Activated CD8-positive, alpha-beta memory T cell treated with anti-CD3 and anti-CD28 coated beads, Interleukin-2, amount 10 ng/mL, durations not matched to agents 7 days and 5 days (primary cell): ENCODE data around the gene CORIN. TPM values are rescaled to one million over a fixed set of nuclear protein-coding genes. Genes with fewer than 3 reads are reported as not detected.

Experiments
- ATAC-seq: fragments of 150-1000 bp; cut with Tn5 transposase; one replicate; pipeline ENCODE4 v1.10.0; 2021; ENCODE audit warnings: moderate library complexity
- CTCF ChIA-PET: fragments of 350-600 bp; sonication (Branson Sonifier 250); formaldehyde crosslinking; loops from one replicate; lab custom pipeline; 2021; ENCODE audit warnings: antibody characterized with exemption; lab: Charles Lee
- DNase-seq: peaks from one replicate; pipeline ENCODE4 v3.0.0-alpha.2; 2020
- H3K27ac Mint-ChIP-seq: one replicate; pipeline ENCODE4 v1.8.0; 2021; ENCODE audit warnings: mild to moderate bottlenecking, mixed read lengths
- H3K27me3 Mint-ChIP-seq: one replicate; pipeline ENCODE4 v1.8.0; 2021; ENCODE audit warnings: mixed read lengths
- H3K36me3 Mint-ChIP-seq: one replicate; pipeline ENCODE4 v1.8.0; 2021; ENCODE audit warnings: mild to moderate bottlenecking, mixed read lengths
- H3K4me1 Mint-ChIP-seq: one replicate; pipeline ENCODE4 v1.8.0; 2021; ENCODE audit warnings: mixed read lengths
- H3K4me3 Mint-ChIP-seq: one replicate; pipeline ENCODE4 v1.8.0; 2021; ENCODE audit warnings: mild to moderate bottlenecking, moderate library complexity, mixed read lengths
- H3K9me3 Mint-ChIP-seq: one replicate; pipeline ENCODE4 v1.8.0; 2022; ENCODE audit warnings: low read depth, mixed read lengths
- total RNA-seq, 2 experiments: library from RNA; stranded (reverse); gene quantifications; one replicate each; pipeline ENCODE4 v1.2.3, GENCODE V29; 2021

CORIN gene
- total RNA-seq, 2 experiments from 2014 or later = not detected

- Mint-ChIP-seq H3K4me3 (no peak overlapping the region), H3K9me3 (peaks cover 4% of the 10 kb centered on the region), H3K27me3 (peaks cover 6% of the 10 kb centered on the region), H3K36me3 (no peaks in the 10 kb centered on the region), H3K27ac (no peak overlapping the region), H3K4me1 (no peaks in the 10 kb centered on the region)
- no peak for DNase-seq
- ATAC-seq = no peak
- CTCF ChIA-PET = no interaction called here
Measured at GRCh38 chr4:47612116-47613023, 225.5 kb downstream of the CORIN start.

- Mint-ChIP-seq H3K4me1 (no peaks in the 10 kb centered on the region), H3K27me3 (peaks cover 8% of the 10 kb centered on the region), H3K4me3 (no peak overlapping the region), H3K27ac (no peak overlapping the region), H3K36me3 (no peaks in the 10 kb centered on the region), H3K9me3 (peaks cover 2% of the 10 kb centered on the region)
- CTCF ChIA-PET = no interaction called here
- no peak for DNase-seq
- no peak for ATAC-seq
Measured at GRCh38 chr4:47606482-47606881, 231.4 kb downstream of the CORIN start.

- Mint-ChIP-seq H3K27ac (no peak overlapping the region), H3K4me1 (no peaks in the 10 kb centered on the region), H3K4me3 (no peak overlapping the region), H3K9me3 (no peaks in the 10 kb centered on the region), H3K36me3 (no peaks in the 10 kb centered on the region), H3K27me3 (no peaks in the 10 kb centered on the region)
- ATAC-seq = no peak
- CTCF ChIA-PET = no interaction called here
- DNase-seq = no peak
Measured at GRCh38 chr4:47598896-47599295, 239.0 kb downstream of the CORIN start.

- no peak for DNase-seq
- Mint-ChIP-seq H3K27me3 (no peaks in the 10 kb centered on the region), H3K27ac (no peak overlapping the region), H3K4me3 (no peak overlapping the region), H3K4me1 (no peaks in the 10 kb centered on the region), H3K9me3 (no peaks in the 10 kb centered on the region), H3K36me3 (no peaks in the 10 kb centered on the region)
- CTCF ChIA-PET = no interaction called here
- no peak for ATAC-seq
Measured at GRCh38 chr4:47598320-47598719, 239.5 kb downstream of the CORIN start.

- Mint-ChIP-seq H3K4me3 (no peak overlapping the region), H3K4me1 (no peaks in the 10 kb centered on the region), H3K9me3 (no peaks in the 10 kb centered on the region), H3K36me3 (no peaks in the 10 kb centered on the region), H3K27ac (no peak overlapping the region), H3K27me3 (no peaks in the 10 kb centered on the region)
- DNase-seq (no peak), ATAC-seq (no peak)
- CTCF ChIA-PET = no interaction called here
Measured at GRCh38 chr4:47597696-47598095, 240.2 kb downstream of the CORIN start.

- ATAC-seq (no peak), DNase-seq (no peak)
- Mint-ChIP-seq H3K27me3 (no peaks in the 10 kb centered on the region), H3K36me3 (peaks cover 29% of the 10 kb centered on the region), H3K9me3 (no peaks in the 10 kb centered on the region), H3K27ac (no peak overlapping the region), H3K4me3 (no peak overlapping the region), H3K4me1 (peaks cover 3% of the 10 kb centered on the region)
- CTCF ChIA-PET = no interaction called here
Measured at GRCh38 chr4:47590325-47590724, 247.5 kb downstream of the CORIN start.

- H3K9me3 Mint-ChIP-seq = no peaks in the 10 kb centered on the region
- DNase-seq (no peak), ATAC-seq (no peak)
- no peaks in the 10 kb centered on the region for H3K4me1 Mint-ChIP-seq
- no peak overlapping the region for H3K4me3 Mint-ChIP-seq
- no peak overlapping the region for H3K27ac Mint-ChIP-seq
- peaks cover 34% of the 10 kb centered on the region for H3K36me3 Mint-ChIP-seq
- H3K27me3 Mint-ChIP-seq = no peaks in the 10 kb centered on the region
- CTCF ChIA-PET = no interaction called here
Measured at GRCh38 chr4:47579235-47579634, 258.6 kb downstream of the CORIN start.

GRCh38 chr4:47577779-47578553, 259.9 kb downstream of the CORIN start:
- ATAC-seq = no peak
- Mint-ChIP-seq H3K27me3 (no peaks in the 10 kb centered on the region), H3K4me1 (no peaks in the 10 kb centered on the region), H3K4me3 (no peak overlapping the region), H3K27ac (no peak overlapping the region), H3K9me3 (no peaks in the 10 kb centered on the region), H3K36me3 (peaks cover 34% of the 10 kb centered on the region)
- no peak for DNase-seq
- CTCF ChIA-PET = no interaction called here

GRCh38 chr4:47572981-47573380, 264.9 kb downstream of the CORIN start:
- ATAC-seq = no peak

GRCh38 chr4:47570816-47571215, 267.1 kb downstream of the CORIN start:
- CTCF ChIA-PET = interaction anchor here (1.0 kb wide), 1 partner anchor 86 kb away, joined by 3 read pairs; the partner anchor contains the start of gene ATP10D
- no peak for ATAC-seq
- Mint-ChIP-seq H3K27me3 (no peaks in the 10 kb centered on the region), H3K36me3 (peaks cover 20% of the 10 kb centered on the region), H3K4me1 (peaks cover 2% of the 10 kb centered on the region), H3K27ac (no peak overlapping the region), H3K4me3 (no peak overlapping the region), H3K9me3 (no peaks in the 10 kb centered on the region)
- no peak for DNase-seq

More at GRCh38 chr4:47572981-47573380, 264.9 kb downstream of the CORIN start:
- Mint-ChIP-seq H3K9me3 (no peaks in the 10 kb centered on the region), H3K27ac (no peak overlapping the region), H3K4me1 (peaks cover 2% of the 10 kb centered on the region), H3K4me3 (no peak overlapping the region), H3K27me3 (no peaks in the 10 kb centered on the region), H3K36me3 (peaks cover 33% of the 10 kb centered on the region)
- CTCF ChIA-PET = interaction anchor here (1.1 to 1.2 kb wide), 2 partner anchors 76 to 109 kb away, joined by 3 to 4 read pairs; partner anchors contain the start of gene COMMD8
- DNase-seq = no peak

GRCh38 chr4:47567511-47567910, 270.4 kb downstream of the CORIN start:
- peaks cover 14% of the 10 kb centered on the region for H3K4me1 Mint-ChIP-seq
- no peak overlapping the region for H3K27ac Mint-ChIP-seq
- no peaks in the 10 kb centered on the region for H3K9me3 Mint-ChIP-seq
- CTCF ChIA-PET = interaction anchor here (0.7 to 1.3 kb wide), 4 partner anchors 82 to 106 kb away, joined by 3 to 6 read pairs (median 4); partner anchors contain the start of genes ATP10D and COMMD8
- DNase-seq = no peak
- no peak overlapping the region for H3K4me3 Mint-ChIP-seq
- H3K27me3 Mint-ChIP-seq = no peaks in the 10 kb centered on the region
- H3K36me3 Mint-ChIP-seq = peaks cover 18% of the 10 kb centered on the region
- no peak for ATAC-seq

GRCh38 chr4:47566969-47567368, 270.9 kb downstream of the CORIN start:
- ATAC-seq = no peak
- H3K9me3 Mint-ChIP-seq = no peaks in the 10 kb centered on the region
- H3K4me3 Mint-ChIP-seq = no peak overlapping the region

GRCh38 chr4:47566566-47566965, 271.3 kb downstream of the CORIN start:
- peaks cover 17% of the 10 kb centered on the region for H3K36me3 Mint-ChIP-seq
- H3K4me3 Mint-ChIP-seq = no peak overlapping the region
- no peak for DNase-seq
- no peak overlapping the region for H3K27ac Mint-ChIP-seq
- ATAC-seq = no peak
- no peaks in the 10 kb centered on the region for H3K9me3 Mint-ChIP-seq
- no peaks in the 10 kb centered on the region for H3K27me3 Mint-ChIP-seq
- H3K4me1 Mint-ChIP-seq = peaks cover 19% of the 10 kb centered on the region
- CTCF ChIA-PET = interaction anchor here (0.6 to 1.5 kb wide), 5 partner anchors 81 to 112 kb away, joined by 3 to 5 read pairs (median 4); partner anchors contain the start of genes ATP10D and COMMD8

More at GRCh38 chr4:47566969-47567368, 270.9 kb downstream of the CORIN start:
- Mint-ChIP-seq H3K27me3 (no peaks in the 10 kb centered on the region), H3K4me1 (peaks cover 19% of the 10 kb centered on the region), H3K27ac (no peak overlapping the region), H3K36me3 (peaks cover 18% of the 10 kb centered on the region)
- no peak for DNase-seq
- CTCF ChIA-PET = interaction anchor here (0.9 to 1.3 kb wide), 3 partner anchors 82 to 106 kb away, joined by 3 to 5 read pairs (median 4); partner anchors contain the start of genes ATP10D and COMMD8
